GM18517 (cell line): Measurements from ENCODE around the gene GYS2.

ENCODE experiments used
- ATAC-seq: cut with Tn5 transposase; IDR thresholded peaks from one replicate; pipeline ENCODE4 v1.9.1; 2021; ENCODE audit warnings: mild to moderate bottlenecking, moderate library complexity; ENCODE audit not compliant: unreplicated experiment

Gene GYS2

GRCh38 chr12:21518451-21518850 is 86.2 kb downstream of the GYS2 start:
- no peak for ATAC-seq

- no peak for ATAC-seq
These were observed 88.4 kb downstream of the GYS2 start for GRCh38 chr12:21516281-21516680.

- ATAC-seq = peak; percentile 93
These were observed 94.9 kb downstream of the GYS2 start for GRCh38 chr12:21509768-21510167.

GRCh38 chr12:21507849-21508248 is 96.8 kb downstream of the GYS2 start:
- ATAC-seq = no peak

- no peak for ATAC-seq
These were observed 98.8 kb downstream of the GYS2 start for GRCh38 chr12:21505888-21506287.

GRCh38 chr12:21502872-21503271 is 101.8 kb downstream of the GYS2 start:
- ATAC-seq = no peak

- ATAC-seq = peak; percentile 0
These were observed 102.5 kb downstream of the GYS2 start for GRCh38 chr12:21502164-21502496.

- peak; percentile 99 for ATAC-seq
These were observed 103.1 kb downstream of the GYS2 start, which contains the start of the genes GOLT1B and RECQL for GRCh38 chr12:21501258-21502163. Gene GOLT1B, plus strand, starts transcription at chr12:21501789. Its CDS starts 135 bp downstream, at chr12:21501924. Gene RECQL, minus strand, starts transcription at chr12:21501635. Its CDS starts 2,065 bp downstream, at chr12:21499570.

- ATAC-seq = peak; percentile 1
These were observed 103.8 kb downstream of the GYS2 start for GRCh38 chr12:21500786-21501257.

GRCh38 chr12:21499765-21500164 is 104.9 kb downstream of the GYS2 start:
- no peak for ATAC-seq
